ENCODE measurements around the gene ATRN.
A peak's percentile ranks its signal among the peaks of the same experiment; 100 is the strongest.
"Not testable (repeated sequence)": the region's sequence is repeated elsewhere in the genome, so short reads cannot be mapped to it uniquely, and the experiment has no call there.

ATRN gene

GRCh38 chr20:3563548-3564177 lies 92.8 kb downstream of the ATRN start:
- DNase-seq (ENCODE audit: low spot score): peak; percentile 40

GRCh38 chr20:3565851-3566250 lies 95.0 kb downstream of the ATRN start:
- no peak for DNase-seq (ENCODE audit: low spot score)

- DNase-seq (ENCODE audit: low spot score): no peak
Observed at GRCh38 chr20:3572151-3572550, 101.3 kb downstream of the ATRN start.

GRCh38 chr20:3576363-3576762 lies 105.5 kb downstream of the ATRN start:
- DNase-seq (ENCODE audit: low spot score): no peak

- no peak for DNase-seq (ENCODE audit: low spot score)
Observed at GRCh38 chr20:3577366-3577765, 106.5 kb downstream of the ATRN start.

- no peak for DNase-seq (ENCODE audit: low spot score)
Observed at GRCh38 chr20:3580412-3580811, 109.6 kb downstream of the ATRN start.

- no peak for DNase-seq (ENCODE audit: low spot score)
Observed at GRCh38 chr20:3583765-3584164, 112.9 kb downstream of the ATRN start.

GRCh38 chr20:3586093-3586492 lies 115.3 kb downstream of the ATRN start:
- no peak for DNase-seq (ENCODE audit: low spot score)

- no peak for DNase-seq (ENCODE audit: low spot score)
Observed at GRCh38 chr20:3590164-3590563, 119.3 kb downstream of the ATRN start.

- no peak for DNase-seq (ENCODE audit: low spot score)
Observed at GRCh38 chr20:3592931-3593330, 122.1 kb downstream of the ATRN start.

GRCh38 chr20:3595541-3595940 lies 124.7 kb downstream of the ATRN start:
- DNase-seq (ENCODE audit: low spot score): no peak

GRCh38 chr20:3603108-3603507 lies 132.3 kb downstream of the ATRN start:
- no peak for DNase-seq (ENCODE audit: low spot score)

- not testable (repeated sequence) for DNase-seq (ENCODE audit: low spot score)
Observed at GRCh38 chr20:3605386-3605886, 134.6 kb downstream of the ATRN start.

GRCh38 chr20:3606021-3606420 lies 135.2 kb downstream of the ATRN start:
- no peak for DNase-seq (ENCODE audit: low spot score)

GRCh38 chr20:3611901-3612300 lies 141.1 kb downstream of the ATRN start:
- no peak for DNase-seq (ENCODE audit: low spot score)

- no peak for DNase-seq (ENCODE audit: low spot score)
Observed at GRCh38 chr20:3612795-3613572, 142.2 kb downstream of the ATRN start.

GRCh38 chr20:3613821-3614440 lies 143.1 kb downstream of the ATRN start:
- no peak for DNase-seq (ENCODE audit: low spot score)

GRCh38 chr20:3614466-3614865 lies 143.6 kb downstream of the ATRN start:
- DNase-seq (ENCODE audit: low spot score): no peak

- DNase-seq (ENCODE audit: low spot score): not testable (repeated sequence)
Observed at GRCh38 chr20:3615171-3615840, 144.5 kb downstream of the ATRN start.

GRCh38 chr20:3616250-3616649 lies 145.4 kb downstream of the ATRN start:
- no peak for DNase-seq (ENCODE audit: low spot score)

- DNase-seq (ENCODE audit: low spot score): no peak
Observed at GRCh38 chr20:3621111-3621510, 150.3 kb downstream of the ATRN start.

- DNase-seq (ENCODE audit: low spot score): no peak
Observed at GRCh38 chr20:3622406-3622805, 151.6 kb downstream of the ATRN start.

GRCh38 chr20:3627476-3627875 lies 156.7 kb downstream of the ATRN start:
- DNase-seq (ENCODE audit: low spot score): no peak

Data from kidney capillary endothelial cell (primary cell).